Spleen (tissue), 7 donors: ENCODE measurements around the gene DNAH11.

Source experiments
- CTCF ChIP-seq, 11 experiments: fragments of 200-600 bp in 7 of 11; fragments of 450-650 bp in 4 of 11; sonication (generic) in 4 of 11; IDR thresholded peaks in 8 of 11; conservative IDR thresholded peaks in 3 of 11; 1 replicate in 7 of 11; 2 replicates in 4 of 11; pipeline versions ENCODE4 v1.4.0 to v1.8.0; 2016 to 2021; ENCODE audit warnings: antibody characterized with exemption in 11 of 11, inconsistent platforms in 4 of 11, mild to moderate bottlenecking in 1 of 11
- POLR2A ChIP-seq, 3 donors: fragments of 450-650 bp; IDR thresholded peaks; one replicate each; pipeline ENCODE4 v1.5.1; 2017; ENCODE audit warnings: antibody characterized with exemption in 3 of 3, mild to moderate bottlenecking in 1 of 3
- POLR2AphosphoS5 ChIP-seq, 3 donors: sonication (generic); formaldehyde crosslinking; IDR thresholded peaks; one replicate each; pipeline ENCODE4 v1.5.1; 2017; ENCODE audit warnings: antibody characterized with exemption in 3 of 3
- donor health status: DM: no; HTN: no; CAD: no; lungs with moderate emphysema.
- donor health status: DM: no; HTN: no; CAD: no.
- donor health status: DM: no; HTN: no; CAD: no.

GRCh38 chr7:21562385-21562784 lies 19.5 kb downstream of the DNAH11 start:
- TF ChIP-seq CTCF (IDR thresholded peaks at IDR 0.05 in 8 of 11, conservative IDR thresholded peaks at IDR 0.05 in 3 of 11) (no peak), POLR2A (IDR thresholded peaks at IDR 0.05) (no peak), POLR2AphosphoS5 (IDR thresholded peaks at IDR 0.05) (no peak)
